K562 (cell line): ENCODE data around the gene USP24. TPM values are rescaled to one million over a fixed set of nuclear protein-coding genes. Genes with fewer than 3 reads are reported as not detected.

Source experiments
- ATAC-seq: fragments of 200-7000 bp; cut with Tn5 transposase; 3 replicates; pipeline ENCODE4 v1.9.1; 2020; ENCODE audit warnings: moderate library complexity
- BruUV-seq: library from RNA; stranded (reverse); fragments of 400-500 nt; replicated peaks from 2 replicates; lab custom pipeline; 2021; lab: Mats Ljungman, UMichigan
- CTCF ChIA-PET: fragments of 300-600 bp; formaldehyde crosslinking; extraction: SDS; loops from one replicate; lab custom pipeline; 2021; ENCODE audit warnings: low intra/inter-chr PET ratio; lab: Yijun Ruan, JAX
- POLR2A ChIA-PET: fragments of 300-600, 350-650 bp; sonication (Branson Sonifier 250); formaldehyde crosslinking; extraction: SDS; loops from one replicate; lab custom pipeline; 2021; ENCODE audit warnings: antibody characterized with exemption, inconsistent platforms; lab: Yijun Ruan, JAX
- DNase-seq, 4 experiments: peaks; one replicate each; pipeline versions ENCODE4 v3.0.0 to v3.0.0-alpha.2; 2011 to 2018; ENCODE audit warnings: low spot score in 3 of 4, mixed read lengths in 3 of 4; ENCODE audit errors: extremely low read depth in 1 of 4
- FAIRE-seq: peaks from 2 replicates; lab custom pipeline; 2011; peaks lifted over from hg19 to GRCh38; lab: Jason Lieb, UNC
- H2AFZ ChIP-seq: 2 replicates; pipeline ENCODE4 v1.6.0; 2011; ENCODE audit warnings: low read depth, low read length, control low read depth, inconsistent platforms
- H3K27ac ChIP-seq: fragments of 200-600 bp; 3 replicates; pipeline ENCODE4 v1.8.0; 2011; ENCODE audit warnings: low read depth, mild to moderate bottlenecking, control low read depth, inconsistent platforms, low read length, moderate library complexity, mixed read lengths; ENCODE audit errors: extremely low read depth
- H3K27me3 ChIP-seq, 2 experiments: fragments of 300-600 bp in 1 of 2; 2 replicates in 1 of 2; 3 replicates in 1 of 2; pipeline versions ENCODE4 v1.6.0 to v1.8.0; 2011; ENCODE audit warnings: inconsistent platforms in 2 of 2, low read length in 2 of 2, mild to moderate bottlenecking in 1 of 2, mixed read lengths in 1 of 2, moderate library complexity in 1 of 2; ENCODE audit not compliant: control insufficient read depth in 2 of 2, insufficient read depth in 2 of 2
- H3K36me3 ChIP-seq: fragments of 300-600 bp; 3 replicates; pipeline ENCODE4 v1.8.0; 2011; ENCODE audit warnings: mild to moderate bottlenecking, low read length, inconsistent platforms; ENCODE audit not compliant: control insufficient read depth, insufficient read depth
- H3K4me1 ChIP-seq, 2 experiments: fragments of 200-600 bp in 1 of 2; replicated peaks in 1 of 2; 2 replicates in 1 of 2; 3 replicates in 1 of 2; pipeline versions ENCODE4 v1.5.1 to v1.8.0; 2011; ENCODE audit warnings: inconsistent platforms in 2 of 2, low read length in 2 of 2, mild to moderate bottlenecking in 1 of 2, mixed read lengths in 1 of 2, moderate library complexity in 1 of 2; ENCODE audit not compliant: control insufficient read depth in 2 of 2, insufficient read depth in 2 of 2
- H3K4me2 ChIP-seq: 2 replicates; pipeline ENCODE4 v1.6.1; 2011; ENCODE audit warnings: low read length, control low read depth, inconsistent platforms, mixed read lengths; ENCODE audit not compliant: insufficient read depth
- H3K4me3 ChIP-seq: fragments of 200-600 bp; sonication (generic), shearing (Covaris generic); 2 replicates; pipeline ENCODE4 v1.5.1; 2016; ENCODE audit warnings: control low read depth, inconsistent platforms
- H3K79me2 ChIP-seq: fragments of 200-600 bp; 3 replicates; pipeline ENCODE4 v1.8.0; 2011; ENCODE audit warnings: low read length, inconsistent platforms; ENCODE audit not compliant: control insufficient read depth, insufficient read depth
- H3K9ac ChIP-seq, 2 experiments: 2 replicates each; pipeline versions ENCODE4 v1.6.0 to v1.6.1; 2011; ENCODE audit warnings: low read depth in 2 of 2, low read length in 2 of 2, control low read depth in 1 of 2, inconsistent platforms in 1 of 2, mild to moderate bottlenecking in 1 of 2, mixed read lengths in 1 of 2; ENCODE audit not compliant: insufficient read depth in 1 of 2
- H3K9me1 ChIP-seq: one replicate; pipeline ENCODE4 v1.6.0; 2011; ENCODE audit warnings: inconsistent platforms, mild to moderate bottlenecking, low read length, moderate library complexity; ENCODE audit not compliant: control insufficient read depth, insufficient read depth
- H3K9me3 ChIP-seq: replicated peaks from 2 replicates; pipeline ENCODE4 v1.5.1; 2011; ENCODE audit warnings: low read depth, low read length, inconsistent platforms; ENCODE audit not compliant: control insufficient read depth, insufficient read depth
- H4K20me1 ChIP-seq: replicated peaks from 2 replicates; pipeline ENCODE4 v1.6.1; 2011; ENCODE audit warnings: low read length, inconsistent platforms, mixed read lengths; ENCODE audit not compliant: control insufficient read depth, insufficient read depth
- ARNT ChIP-seq, 2 experiments: fragments of 450-650 bp; IDR thresholded peaks; 2 replicates each; pipeline ENCODE4 v1.6.1; 2016; ENCODE audit warnings: mild to moderate bottlenecking in 1 of 2
- CBFA2T3 ChIP-seq: fragments of 450-650 bp; IDR thresholded peaks from 2 replicates; pipeline ENCODE4 v1.6.1; 2017
- HLTF ChIP-seq: fragments of 450-650 bp; IDR thresholded peaks from 2 replicates; pipeline ENCODE4 v1.6.1; 2016
- HSF4 ChIP-seq: fragments of 250-450 bp; sonication (Bioruptor Pico); IDR thresholded peaks from 2 replicates; pipeline ENCODE4 v2.1.2; 2022; ENCODE audit warnings: mild to moderate bottlenecking, moderate library complexity, borderline replicate concordance
- MIER1 ChIP-seq: fragments of 450-650 bp; IDR thresholded peaks from 2 replicates; pipeline ENCODE4 v1.6.1; 2016; ENCODE audit warnings: antibody characterized with exemption, mild to moderate bottlenecking, low read depth
- NBN ChIP-seq: fragments of 450-650 bp; IDR thresholded peaks from 2 replicates; pipeline ENCODE4 v1.6.1; 2016; ENCODE audit warnings: low read depth, mild to moderate bottlenecking
- NCOA2 ChIP-seq, 2 experiments: fragments of 450-650 bp; IDR thresholded peaks; 2 replicates each; pipeline ENCODE4 v1.6.1; 2018; ENCODE audit warnings: mild to moderate bottlenecking in 2 of 2, moderate library complexity in 1 of 2; ENCODE audit not compliant: partially characterized antibody in 2 of 2
- NCOR1 ChIP-seq: fragments of 450-650 bp; IDR thresholded peaks from 2 replicates; pipeline ENCODE4 v1.6.1; 2016; ENCODE audit warnings: mild to moderate bottlenecking, moderate library complexity
- NFE2 ChIP-seq: IDR thresholded peaks from 2 replicates; pipeline ENCODE4 v1.6.1; 2014; ENCODE audit warnings: antibody characterized with exemption, low read depth
- SMARCC2 ChIP-seq: fragments of 450-650 bp; IDR thresholded peaks from 2 replicates; pipeline ENCODE4 v1.6.1; 2017; ENCODE audit warnings: antibody characterized with exemption, moderate library complexity, mild to moderate bottlenecking, low read depth
- SMARCE1 ChIP-seq: fragments of 450-650 bp; IDR thresholded peaks from 2 replicates; pipeline ENCODE4 v1.7.1; 2016; ENCODE audit warnings: mild to moderate bottlenecking
- SPI1 ChIP-seq: IDR thresholded peaks from 2 replicates; pipeline ENCODE4 v1.6.1; 2011; ENCODE audit warnings: low read depth, low read length, control low read depth, borderline replicate concordance
- TAL1 ChIP-seq: fragments of 450-650 bp; IDR thresholded peaks from 2 replicates; pipeline ENCODE4 v1.6.1; 2016; ENCODE audit warnings: mild to moderate bottlenecking
- TCF3 ChIP-seq: sonication (generic); formaldehyde crosslinking; IDR thresholded peaks from 2 replicates; pipeline ENCODE4 v1.4.0; 2020; ENCODE audit warnings: mild to moderate bottlenecking, missing genetic modification reagents
- TEAD4 ChIP-seq, 2 experiments: sonication (generic) in 1 of 2; formaldehyde crosslinking in 1 of 2; IDR thresholded peaks; 2 replicates each; pipeline versions ENCODE4 v1.6.1 to v1.8.0; 2012 to 2022; ENCODE audit warnings: borderline replicate concordance in 1 of 2, inconsistent platforms in 1 of 2, low read length in 1 of 2, mild to moderate bottlenecking in 1 of 2, missing genetic modification reagents in 1 of 2
- ZEB2 ChIP-seq: fragments of 450-650 bp; IDR thresholded peaks from 2 replicates; pipeline ENCODE4 v1.6.1; 2016
- ZNF507 ChIP-seq: conservative IDR thresholded peaks from 2 replicates; pipeline ENCODE4 v1.6.1; 2017; ENCODE audit warnings: missing genetic modification characterization, missing compliant biosample characterization
- WGBS: fragments of 100-300 bp; shearing (Covaris generic); methylation state at CpG from one replicate; pipeline ENCODE4 v1.1.6; 2016; ENCODE audit warnings: low coverage, mixed read lengths; ENCODE audit not compliant: insufficient coverage; ENCODE audit errors: missing lambda C conversion rate; 5-methylcytosine and 5-hydroxymethylcytosine counted together
- in situ Hi-C: fragments of 300-500 bp; cut with MboI; formaldehyde crosslinking; loops from 4 replicates; pipeline ENCODE4 v1.15.0; 2018; ENCODE audit warnings: inconsistent platforms, mixed read lengths
- intact Hi-C: fragments of 100-400 bp; cut with micrococcal nuclease; formaldehyde crosslinking; loops from 2 replicates; pipeline ENCODE4 v1.14.2; 2022
- polyA plus RNA-seq, 8 experiments: library from polyadenylated mRNA; depleted of rRNA in 4 of 8; stranded (reverse) in 5 of 8; unstranded in 3 of 8; fragments of >200 nt; fragmentation: Nextera tagmentation in 2 of 8; fragmentation: Illumina TruSeq in 1 of 8; extraction: Ambion mirVana in 2 of 8; extraction: Trizol in 1 of 8; gene quantifications; 2 replicates each; pipeline versions ENCODE4 v1.2.1 to v1.2.3, GENCODE V29; 2011 to 2014; ENCODE audit warnings: inconsistent platforms in 1 of 8, missing spikeins in 1 of 8
- total RNA-seq, 7 experiments: library from RNA; depleted of rRNA in 6 of 7; stranded (reverse); fragments of >200 nt in 6 of 7; fragmentation: Illumina TruSeq in 2 of 7; extraction: Trizol in 2 of 7; gene quantifications; 2 replicates each; pipeline versions ENCODE4 v1.2.1 to v1.2.3, GENCODE V29; 2011 to 2021; ENCODE audit warnings: low replicate concordance in 1 of 7
- TF ChIP-seq, protein P1 (sequence below), 2 experiments: fragments of 250-450 bp in 1 of 2; fragments of 450-650 bp in 1 of 2; sonication (Bioruptor Pico) in 1 of 2; IDR thresholded peaks; 2 replicates each; pipeline versions ENCODE4 v1.6.1 to v1.8.0; 2016 to 2021; ENCODE audit warnings: mild to moderate bottlenecking in 2 of 2, moderate library complexity in 2 of 2, missing compliant biosample characterization in 1 of 2, missing genetic modification characterization in 1 of 2

The USP24 gene
- total and polyA plus RNA-seq, 9 of the 15 experiments (the other 6 are each of a cell fraction or from before 2014, with no cell fraction given) = 7.7 to 62.6 (median 36.8) TPM

DNA sequence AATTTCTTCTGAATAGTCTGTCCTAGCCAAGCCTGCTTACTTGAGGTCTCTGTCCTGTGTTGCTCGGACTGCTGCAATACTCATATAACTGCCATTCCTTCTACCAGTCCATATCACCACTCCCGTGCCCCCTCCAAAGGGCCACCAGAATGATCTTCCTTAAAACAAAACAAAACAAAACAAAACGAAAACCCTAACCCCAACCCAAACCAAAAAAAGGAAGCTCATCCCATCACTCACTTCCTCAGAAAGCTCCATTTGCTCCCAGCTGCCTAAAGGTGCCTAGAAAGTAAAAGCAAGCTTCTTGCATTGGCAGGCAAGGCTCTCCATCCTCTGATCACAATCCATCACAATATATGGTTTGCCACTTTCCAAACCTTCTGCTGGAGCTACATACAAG, 20.3 kb downstream of the USP24 start:
- ChIA-PET CTCF (no interaction called here), POLR2A (interaction anchor here (0.6 to 2.7 kb wide), 8 partner anchors 12 to 136 kb away, joined by 3 to 16 read pairs (median 5); no protein-coding TSS in a partner anchor)
- H3K4me2 ChIP-seq = peak overlapping the region; percentile 18; the same call in 1 of the 2 replicates
- no peak overlapping the region for H3K4me3 ChIP-seq
- no peaks in the 10 kb centered on the region for H3K9me3 ChIP-seq
- H3K27me3 ChIP-seq = no peaks in the 10 kb centered on the region
- peak overlapping the region; percentile 31; the same call in 1 of the 3 replicates for H3K27ac ChIP-seq
- no peaks in the 10 kb centered on the region for H3K9me1 ChIP-seq
- no TSS peak for BruUV-seq
- in situ Hi-C loops = no loop called here
- no peak for DNase-seq
- peaks cover 32% of the 10 kb centered on the region for H3K36me3 ChIP-seq
- peaks cover 19 to 79% of the 10 kb centered on the region in 2 experiments for H3K4me1 ChIP-seq
- H3K79me2 ChIP-seq = peaks cover 94% of the 10 kb centered on the region
- FAIRE-seq = no peak
- 49% methylated on average over 3 of the region's 3 CpGs for WGBS
- peak; percentile 3; the same call in 1 of the 3 replicates for ATAC-seq
- intact Hi-C loops = no loop called here
- H2AFZ ChIP-seq = no peak overlapping the region
- H3K9ac ChIP-seq = no peak overlapping the region
- TF ChIP-seq ZNF507 = no peak
- peak; percentile 66; the same call in 1 of the 2 replicates for TF ChIP-seq SPI1
- H4K20me1 ChIP-seq = no peaks in the 10 kb centered on the region

DNA sequence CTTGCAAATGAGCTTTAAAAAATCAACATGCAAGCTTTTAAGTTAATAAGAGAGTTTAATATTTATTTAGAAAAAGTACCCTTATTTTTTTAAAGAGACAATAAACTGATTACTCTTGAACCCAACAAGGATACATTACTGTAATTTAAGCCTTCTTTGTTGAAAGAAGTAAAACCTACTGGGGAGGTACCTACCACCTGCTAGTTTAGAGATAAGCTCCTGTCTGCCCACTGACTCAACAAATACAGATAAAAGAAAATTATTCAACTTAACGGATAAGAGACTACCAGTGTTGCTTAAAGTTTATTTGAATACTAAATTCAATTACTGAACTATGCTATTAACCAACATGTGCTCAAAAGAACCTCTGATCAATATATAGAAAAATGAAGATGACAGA, 23.1 kb downstream of the USP24 start:
- peaks cover 96% of the 10 kb centered on the region for H3K79me2 ChIP-seq
- H2AFZ ChIP-seq = no peak overlapping the region
- peak overlapping the region; percentile 11; the same call in 2 of the 3 replicates for H3K27ac ChIP-seq
- H3K9me3 ChIP-seq = no peaks in the 10 kb centered on the region
- ATAC-seq (0 out of 3 replicates have a peak, but pooled peaks have one; percentile 5), FAIRE-seq (peak; percentile 35), DNase-seq (peak; percentile 53 to 57 (median 56))
- intact Hi-C loops (no loop called here), in situ Hi-C loops (no loop called here)
- H3K27me3 ChIP-seq = no peaks in the 10 kb centered on the region
- ChIA-PET CTCF (no interaction called here), POLR2A (interaction anchor here (0.8 to 1.5 kb wide), 3 partner anchors 14 to 22 kb away, joined by 3 to 5 read pairs (median 4); no protein-coding TSS in a partner anchor)
- 0% methylated on average over 1 of the region's 1 CpG for WGBS
- no peak overlapping the region; a peak in 1 of 4 replicates for H3K9ac ChIP-seq
- no peaks in the 10 kb centered on the region for H3K9me1 ChIP-seq
- H3K4me1 ChIP-seq = peaks cover 17 to 66% of the 10 kb centered on the region in 2 experiments
- peak overlapping the region; percentile 27; the same call in 1 of the 2 replicates for H3K4me2 ChIP-seq
- no TSS peak for BruUV-seq
- no peaks in the 10 kb centered on the region for H4K20me1 ChIP-seq
- H3K36me3 ChIP-seq = peaks cover 20% of the 10 kb centered on the region
- H3K4me3 ChIP-seq = no peak overlapping the region
- TF ChIP-seq HLTF (no peak), NBN (no peak), TCF3 (CRISPR knock-in tag) (peak; percentile 63), TAL1 (peak; percentile 67), NFE2 (peak; percentile 41; the same call in 1 of the 2 replicates), CBFA2T3 (peak; percentile 74), MIER1 (no peak), NCOR1 (peak; percentile 48; the same call in 1 of the 2 replicates), ARNT (IDR thresholded peaks at IDR 0.05) (no peak), HSF4 (CRISPR knock-in tag) (no peak), ZEB2 (peak; percentile 76; the same call in 1 of the 2 replicates), SMARCE1 (peak; percentile 52; the same call in 1 of the 2 replicates), SMARCC2 (0 out of 2 replicates have a peak, but pooled peaks have one; percentile 37), NCOA2 (IDR thresholded peaks at IDR 0.05; ENCODE audit: partially characterized antibody in 2 of 2) (no peak), TEAD4 (IDR thresholded peaks at IDR 0.05; ENCODE audit: low read length) (peak; percentile 66), TEAD4 (CRISPR knock-in tag; IDR thresholded peaks at IDR 0.05; ENCODE audit: borderline replicate concordance) (no peak)
- TF ChIP-seq, protein P1, sequence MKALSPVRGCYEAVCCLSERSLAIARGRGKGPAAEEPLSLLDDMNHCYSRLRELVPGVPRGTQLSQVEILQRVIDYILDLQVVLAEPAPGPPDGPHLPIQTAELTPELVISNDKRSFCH (CRISPR knock-in tag; IDR thresholded peaks at IDR 0.05) = no peak
- TF ChIP-seq, protein P1 (tag; IDR thresholded peaks at IDR 0.05) = no peak
